Stimulated activated CD8-positive, alpha-beta memory T cell treated with anti-CD3 and anti-CD28 coated beads, Interleukin-2, amount 100 ng/mL, for 48 hours (primary cell): ENCODE results near the gene JAK2.
"Not testable (repeated sequence)": the region's sequence is repeated elsewhere in the genome, so short reads cannot be mapped to it uniquely, and the experiment has no call there.

Source experiments
- DNase-seq, 2 donors: peaks; one replicate each; pipeline ENCODE4 v3.0.0-alpha.2; 2020; ENCODE audit warnings: low read depth in 2 of 2

The JAK2 gene

GRCh38 chr9:4984621-4985385, at the start of gene JAK2:
TSS of gene JAK2 (plus strand) at chr9:4985272. CDS start at chr9:5021988, 36,716 bp downstream.
- DNase-seq = peak; percentile 75 to 76

- DNase-seq = no peak
Measured at GRCh38 chr9:4936277-4936676, 48.8 kb upstream of the JAK2 start.

- no peak for DNase-seq
Measured at GRCh38 chr9:4936823-4937222, 48.2 kb upstream of the JAK2 start.

GRCh38 chr9:4937446-4937845, 47.6 kb upstream of the JAK2 start:
- DNase-seq = no peak

- DNase-seq = no peak
Measured at GRCh38 chr9:4938496-4938895, 46.6 kb upstream of the JAK2 start.

GRCh38 chr9:4939118-4939561, 45.9 kb upstream of the JAK2 start:
- no peak for DNase-seq

- not testable (repeated sequence) for DNase-seq
Measured at GRCh38 chr9:4942042-4942691, 42.9 kb upstream of the JAK2 start.

- DNase-seq = no peak
Measured at GRCh38 chr9:4943346-4943745, 41.7 kb upstream of the JAK2 start.

- peak; percentile 11 to 35 for DNase-seq
Measured at GRCh38 chr9:4944431-4945211, 40.5 kb upstream of the JAK2 start.

- no peak for DNase-seq
Measured at GRCh38 chr9:4946937-4947336, 38.1 kb upstream of the JAK2 start.

- no peak for DNase-seq
Measured at GRCh38 chr9:4955836-4956235, 29.2 kb upstream of the JAK2 start.

- no peak for DNase-seq
Measured at GRCh38 chr9:4959031-4959430, 26.0 kb upstream of the JAK2 start.

- no peak for DNase-seq
Measured at GRCh38 chr9:4962085-4962484, 23.0 kb upstream of the JAK2 start.

GRCh38 chr9:4964540-4964939, 20.5 kb upstream of the JAK2 start:
- no peak for DNase-seq

- DNase-seq = no peak
Measured at GRCh38 chr9:4965174-4965821, 19.8 kb upstream of the JAK2 start.

- DNase-seq = no peak
Measured at GRCh38 chr9:4967523-4967922, 17.5 kb upstream of the JAK2 start.

GRCh38 chr9:4969130-4969529, 15.9 kb upstream of the JAK2 start:
- DNase-seq = no peak

GRCh38 chr9:4970970-4971641, 14.0 kb upstream of the JAK2 start:
- DNase-seq = peak; percentile 44 to 60

- no peak for DNase-seq
Measured at GRCh38 chr9:4973246-4973645, 11.8 kb upstream of the JAK2 start.

- no peak for DNase-seq
Measured at GRCh38 chr9:4973902-4974301, 11.2 kb upstream of the JAK2 start.

GRCh38 chr9:4979239-4979638, 5.8 kb upstream of the JAK2 start:
- DNase-seq = no peak
